HepG2 (cell line): ENCODE data around the gene CERS4.

ENCODE experiments used
- ETV5 ChIP-seq: IDR thresholded peaks from 2 replicates; pipeline ENCODE4 v1.6.1; 2018; ENCODE audit warnings: missing biosample characterization, missing genetic modification reagents, inconsistent platforms, borderline replicate concordance
- HOXA9 ChIP-seq: sonication (generic); formaldehyde crosslinking; IDR thresholded peaks from 2 replicates; pipeline ENCODE4 v1.8.1; 2022; ENCODE audit warnings: missing genetic modification reagents, mild to moderate bottlenecking, moderate library complexity, borderline replicate concordance
- KAT8 ChIP-seq: IDR thresholded peaks from 2 replicates; pipeline ENCODE4 v1.6.1; 2016; ENCODE audit warnings: missing genetic modification reagents, missing compliant biosample characterization
- RAD21 ChIP-seq: fragments of 450-650 bp; formaldehyde crosslinking; IDR thresholded peaks from 2 replicates; pipeline ENCODE4 v1.5.0; 2020; ENCODE audit warnings: mild to moderate bottlenecking
- SNAPC5 ChIP-seq: sonication (generic); formaldehyde crosslinking; IDR thresholded peaks from 2 replicates; pipeline ENCODE4 v1.8.1; 2023; ENCODE audit warnings: mild to moderate bottlenecking, missing genetic modification reagents, borderline replicate concordance
- SP1 ChIP-seq, 2 experiments: fragments of 450-650 bp in 1 of 2; sonication (generic) in 1 of 2; formaldehyde crosslinking in 1 of 2; IDR thresholded peaks; 2 replicates each; pipeline versions ENCODE4 v1.4.0 to v1.6.1; 2016 to 2020; ENCODE audit warnings: missing genetic modification reagents in 1 of 2
- ZNF10 ChIP-seq: sonication (generic); formaldehyde crosslinking; IDR thresholded peaks from 2 replicates; pipeline ENCODE4 v1.4.0; 2020; ENCODE audit warnings: mild to moderate bottlenecking, low read depth, missing genetic modification reagents, borderline replicate concordance
- ZNF274 ChIP-seq: sonication (generic); formaldehyde crosslinking; IDR thresholded peaks from 2 replicates; pipeline ENCODE4 v1.5.1; 2020; ENCODE audit warnings: mild to moderate bottlenecking, missing genetic modification reagents
- TF ChIP-seq, protein P1 (sequence below): sonication (generic); formaldehyde crosslinking; IDR thresholded peaks from 2 replicates; pipeline ENCODE4 v1.5.0; 2020; ENCODE audit warnings: mild to moderate bottlenecking, missing genetic modification reagents, moderate library complexity

DNA sequence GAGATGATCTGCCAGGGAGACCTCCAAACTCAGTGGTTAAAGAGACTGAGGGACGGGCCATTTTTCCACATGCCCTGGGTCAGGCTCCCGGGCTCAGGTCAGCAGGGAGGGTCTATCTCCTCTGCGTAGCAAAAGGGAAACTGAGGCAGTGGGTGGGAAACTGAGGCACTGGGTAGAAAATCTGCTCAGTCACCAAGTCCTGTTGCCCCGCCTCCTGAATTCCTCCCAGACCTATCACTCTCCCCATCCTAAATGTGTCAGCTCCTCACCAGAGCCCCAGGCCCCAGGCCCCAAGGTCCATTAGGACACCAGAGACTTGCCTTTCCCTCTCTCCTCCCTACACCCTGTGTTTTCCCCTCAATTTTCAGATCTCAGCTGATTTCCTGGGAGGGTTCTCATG lies 96.6 kb downstream of the CERS4 start:
- TF ChIP-seq RAD21 (CRISPR knock-in tag), result no peak
- TF ChIP-seq ZNF274, result no peak
- TF ChIP-seq ETV5 (CRISPR knock-in tag), result no peak
- TF ChIP-seq, protein P1, sequence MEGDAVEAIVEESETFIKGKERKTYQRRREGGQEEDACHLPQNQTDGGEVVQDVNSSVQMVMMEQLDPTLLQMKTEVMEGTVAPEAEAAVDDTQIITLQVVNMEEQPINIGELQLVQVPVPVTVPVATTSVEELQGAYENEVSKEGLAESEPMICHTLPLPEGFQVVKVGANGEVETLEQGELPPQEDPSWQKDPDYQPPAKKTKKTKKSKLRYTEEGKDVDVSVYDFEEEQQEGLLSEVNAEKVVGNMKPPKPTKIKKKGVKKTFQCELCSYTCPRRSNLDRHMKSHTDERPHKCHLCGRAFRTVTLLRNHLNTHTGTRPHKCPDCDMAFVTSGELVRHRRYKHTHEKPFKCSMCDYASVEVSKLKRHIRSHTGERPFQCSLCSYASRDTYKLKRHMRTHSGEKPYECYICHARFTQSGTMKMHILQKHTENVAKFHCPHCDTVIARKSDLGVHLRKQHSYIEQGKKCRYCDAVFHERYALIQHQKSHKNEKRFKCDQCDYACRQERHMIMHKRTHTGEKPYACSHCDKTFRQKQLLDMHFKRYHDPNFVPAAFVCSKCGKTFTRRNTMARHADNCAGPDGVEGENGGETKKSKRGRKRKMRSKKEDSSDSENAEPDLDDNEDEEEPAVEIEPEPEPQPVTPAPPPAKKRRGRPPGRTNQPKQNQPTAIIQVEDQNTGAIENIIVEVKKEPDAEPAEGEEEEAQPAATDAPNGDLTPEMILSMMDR, result no peak
- TF ChIP-seq ZNF10 (CRISPR knock-in tag), result no peak
- no peak for TF ChIP-seq SNAPC5 (CRISPR knock-in tag)
- TF ChIP-seq HOXA9 (CRISPR knock-in tag), result no peak
- TF ChIP-seq SP1 (IDR thresholded peaks at IDR 0.05), result no peak
- TF ChIP-seq SP1 (CRISPR knock-in tag; IDR thresholded peaks at IDR 0.05), result no peak
- no peak for TF ChIP-seq KAT8 (CRISPR knock-in tag)
